ENCODE results near the gene OASL.
"Not testable (repeated sequence)": the region's sequence is repeated elsewhere in the genome, so short reads cannot be mapped to it uniquely, and the experiment has no call there.

The OASL gene

GRCh38 chr12:121038861-121039668, at the start of gene OASL:
TSS of gene OASL (minus strand) at chr12:121039246. CDS start at chr12:121038971, 275 bp downstream.
- no peak for DNase-seq (ENCODE audit: low read depth)

- DNase-seq (ENCODE audit: low read depth), result no peak
These were observed 49.1 kb upstream of the OASL start for GRCh38 chr12:121088195-121088585.

GRCh38 chr12:121087467-121088194, 48.6 kb upstream of the OASL start:
- DNase-seq (ENCODE audit: low read depth), result no peak

- DNase-seq (ENCODE audit: low read depth), result no peak
These were observed 47.8 kb upstream of the OASL start for GRCh38 chr12:121086781-121087295.

GRCh38 chr12:121085506-121086353, 46.7 kb upstream of the OASL start:
- DNase-seq (ENCODE audit: low read depth), result no peak

GRCh38 chr12:121085069-121085468, 46.0 kb upstream of the OASL start:
- DNase-seq (ENCODE audit: low read depth), result no peak

GRCh38 chr12:121084229-121084628, 45.2 kb upstream of the OASL start:
- no peak for DNase-seq (ENCODE audit: low read depth)

GRCh38 chr12:121080909-121081308, 41.9 kb upstream of the OASL start:
- DNase-seq (ENCODE audit: low read depth), result no peak

- no peak for DNase-seq (ENCODE audit: low read depth)
These were observed 40.8 kb upstream of the OASL start for GRCh38 chr12:121079736-121080272.

GRCh38 chr12:121077440-121077839, 38.4 kb upstream of the OASL start:
- DNase-seq (ENCODE audit: low read depth), result not testable (repeated sequence)

- DNase-seq (ENCODE audit: low read depth), result not testable (repeated sequence)
These were observed 36.9 kb upstream of the OASL start for GRCh38 chr12:121075911-121076310.

- DNase-seq (ENCODE audit: low read depth), result no peak
These were observed 33.1 kb upstream of the OASL start for GRCh38 chr12:121072147-121072546.

GRCh38 chr12:121069206-121069605, 30.2 kb upstream of the OASL start:
- DNase-seq (ENCODE audit: low read depth), result no peak

GRCh38 chr12:121065345-121065744, 26.3 kb upstream of the OASL start:
- DNase-seq (ENCODE audit: low read depth), result no peak

GRCh38 chr12:121064586-121064985, 25.5 kb upstream of the OASL start:
- not testable (repeated sequence) for DNase-seq (ENCODE audit: low read depth)

GRCh38 chr12:121064116-121064515, 25.1 kb upstream of the OASL start:
- DNase-seq (ENCODE audit: low read depth), result no peak

GRCh38 chr12:121062391-121063045, 23.5 kb upstream of the OASL start:
- no peak for DNase-seq (ENCODE audit: low read depth)

- DNase-seq (ENCODE audit: low read depth), result no peak
These were observed 22.8 kb upstream of the OASL start for GRCh38 chr12:121061831-121062230.

- no peak for DNase-seq (ENCODE audit: low read depth)
These were observed 21.3 kb upstream of the OASL start for GRCh38 chr12:121060149-121061001.
